Fibroblast of mammary gland (primary cell): ENCODE measurements around the gene SPHK1.
A peak's percentile ranks its signal among the peaks of the same experiment; 100 is the strongest.

ENCODE experiments used
- DNase-seq: peaks from one replicate; pipeline ENCODE4 v3.0.0-alpha.2; 2010; ENCODE audit warnings: low read depth
- H3K4me3 ChIP-seq: 2 replicates; pipeline ENCODE4 v1.5.1; 2011; ENCODE audit warnings: low read depth, mild to moderate bottlenecking, low read length, moderate library complexity; ENCODE audit not compliant: control insufficient read depth
- TF ChIP-seq, protein P1 (sequence below): conservative IDR thresholded peaks from 2 replicates; pipeline ENCODE4 v1.5.1; 2011; ENCODE audit warnings: low read depth, low read length, inconsistent platforms; ENCODE audit not compliant: control insufficient read depth, insufficient read depth

SPHK1 gene

DNA sequence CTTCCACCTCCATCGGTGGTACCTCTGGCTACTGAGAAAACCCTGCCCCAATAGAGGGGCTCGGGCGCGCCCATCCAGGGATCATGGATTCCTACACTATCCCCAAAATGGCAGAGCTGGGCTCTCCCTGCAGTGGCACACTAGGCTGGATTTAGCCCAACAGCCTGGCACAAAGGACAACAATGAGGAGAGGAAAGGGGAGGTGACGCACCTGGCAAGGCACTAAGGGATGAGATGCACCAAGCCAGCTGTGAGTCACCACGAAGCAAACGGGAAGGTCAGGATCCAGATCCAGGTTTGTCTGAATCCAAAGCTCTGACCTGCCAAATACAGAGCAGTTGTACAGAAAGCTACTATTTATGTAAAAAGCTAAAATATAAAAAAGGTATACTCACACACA lies 50.5 kb downstream of the SPHK1 start:
- no peak overlapping the region for H3K4me3 ChIP-seq
- TF ChIP-seq, protein P1, sequence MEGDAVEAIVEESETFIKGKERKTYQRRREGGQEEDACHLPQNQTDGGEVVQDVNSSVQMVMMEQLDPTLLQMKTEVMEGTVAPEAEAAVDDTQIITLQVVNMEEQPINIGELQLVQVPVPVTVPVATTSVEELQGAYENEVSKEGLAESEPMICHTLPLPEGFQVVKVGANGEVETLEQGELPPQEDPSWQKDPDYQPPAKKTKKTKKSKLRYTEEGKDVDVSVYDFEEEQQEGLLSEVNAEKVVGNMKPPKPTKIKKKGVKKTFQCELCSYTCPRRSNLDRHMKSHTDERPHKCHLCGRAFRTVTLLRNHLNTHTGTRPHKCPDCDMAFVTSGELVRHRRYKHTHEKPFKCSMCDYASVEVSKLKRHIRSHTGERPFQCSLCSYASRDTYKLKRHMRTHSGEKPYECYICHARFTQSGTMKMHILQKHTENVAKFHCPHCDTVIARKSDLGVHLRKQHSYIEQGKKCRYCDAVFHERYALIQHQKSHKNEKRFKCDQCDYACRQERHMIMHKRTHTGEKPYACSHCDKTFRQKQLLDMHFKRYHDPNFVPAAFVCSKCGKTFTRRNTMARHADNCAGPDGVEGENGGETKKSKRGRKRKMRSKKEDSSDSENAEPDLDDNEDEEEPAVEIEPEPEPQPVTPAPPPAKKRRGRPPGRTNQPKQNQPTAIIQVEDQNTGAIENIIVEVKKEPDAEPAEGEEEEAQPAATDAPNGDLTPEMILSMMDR, result no peak
- peak; percentile 30 for DNase-seq

DNA sequence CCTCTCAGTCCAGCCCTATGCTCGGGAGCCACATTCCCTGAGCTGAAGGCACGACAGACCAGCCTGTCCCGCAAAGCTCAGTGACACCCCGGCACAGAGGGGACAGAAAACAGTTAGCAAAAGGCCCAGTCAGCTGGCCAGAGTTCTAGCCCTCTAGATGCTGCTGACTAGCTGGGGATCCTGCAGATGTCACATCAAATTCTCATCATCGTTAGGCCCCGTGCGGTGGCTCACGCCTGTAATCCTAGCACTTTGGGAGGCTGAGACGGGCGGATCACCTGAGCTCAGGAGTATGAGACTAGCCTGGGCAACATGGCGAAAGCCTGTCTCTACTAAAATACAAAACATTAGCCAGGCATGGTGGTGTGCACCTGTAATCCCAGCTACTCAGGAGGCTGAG lies 51.3 kb downstream of the SPHK1 start:
- no peak for DNase-seq
- TF ChIP-seq, protein P1, result no peak
- no peak overlapping the region for H3K4me3 ChIP-seq
